Activated CD8-positive, alpha-beta T cell treated with anti-CD3 and anti-CD28 coated beads for 36 hours (primary cell): Measurements from ENCODE around the gene RBM28. TPM values are rescaled to one million over a fixed set of nuclear protein-coding genes. Genes with fewer than 3 reads are reported as not detected.
"Not testable (repeated sequence)": the region's sequence is repeated elsewhere in the genome, so short reads cannot be mapped to it uniquely, and the experiment has no call there.

Experiments used
- ATAC-seq: fragments of 200-7000 bp; cut with Tn5 transposase; one replicate; pipeline ENCODE4 v1.10.0; 2021; ENCODE audit warnings: mild to moderate bottlenecking, moderate library complexity
- CTCF ChIA-PET: fragments of 350-600 bp; sonication (Branson Sonifier 250); formaldehyde crosslinking; loops from one replicate; lab custom pipeline; 2021; ENCODE audit warnings: antibody characterized with exemption; lab: Charles Lee
- POLR2A ChIA-PET: fragments of 350-600 bp; sonication (Branson Sonifier 250); formaldehyde crosslinking; loops from one replicate; lab custom pipeline; 2021; ENCODE audit warnings: antibody characterized with exemption; lab: Charles Lee
- DNase-seq: peaks from one replicate; pipeline ENCODE4 v3.0.0-alpha.2; 2020
- H3K27ac Mint-ChIP-seq: one replicate; pipeline ENCODE4 v1.8.0; 2021; ENCODE audit warnings: mild to moderate bottlenecking, mixed read lengths
- H3K27me3 Mint-ChIP-seq: one replicate; pipeline ENCODE4 v1.8.0; 2021; ENCODE audit warnings: mixed read lengths
- H3K36me3 Mint-ChIP-seq: one replicate; pipeline ENCODE4 v1.8.0; 2021; ENCODE audit warnings: low read depth, mixed read lengths
- H3K4me1 Mint-ChIP-seq: one replicate; pipeline ENCODE4 v1.8.0; 2021; ENCODE audit warnings: low read depth, mixed read lengths
- H3K4me3 Mint-ChIP-seq: one replicate; pipeline ENCODE4 v1.8.0; 2021; ENCODE audit warnings: mild to moderate bottlenecking, moderate library complexity, mixed read lengths
- H3K9me3 Mint-ChIP-seq: one replicate; pipeline ENCODE4 v1.8.0; 2021; ENCODE audit warnings: mixed read lengths
- CTCF ChIP-seq: fragments of 200-600 bp; IDR thresholded peaks from one replicate; pipeline ENCODE4 v1.8.0; 2022; ENCODE audit warnings: antibody characterized with exemption, mild to moderate bottlenecking
- intact Hi-C: fragments of 100-400 bp; cut with micrococcal nuclease; formaldehyde crosslinking; loops from one replicate; pipeline ENCODE4 v1.10.0; 2022
- total RNA-seq, 2 experiments: library from RNA; stranded (reverse); gene quantifications; one replicate each; pipeline ENCODE4 v1.2.3, GENCODE V29; 2021

Gene RBM28
- total RNA-seq, 2 experiments from 2014 or later, result 55.3 to 55.6 TPM

- POLR2A ChIA-PET, result no interaction called here
These were observed 40.6 kb downstream of the RBM28 start for GRCh38 chr7:128303133-128303532.

GRCh38 chr7:128302139-128302538 is 41.6 kb downstream of the RBM28 start:
- H3K4me1 Mint-ChIP-seq, result no peaks in the 10 kb centered on the region
- CTCF ChIA-PET, result interaction anchor here (1.1 kb wide), 1 partner anchor 20 kb away, joined by 5 read pairs; no protein-coding TSS in a partner anchor
- H3K9me3 Mint-ChIP-seq, result no peaks in the 10 kb centered on the region
- peaks cover 19% of the 10 kb centered on the region for H3K36me3 Mint-ChIP-seq
- POLR2A ChIA-PET, result no interaction called here
- H3K27me3 Mint-ChIP-seq, result no peaks in the 10 kb centered on the region
- no peak overlapping the region for H3K27ac Mint-ChIP-seq
- no peak for ATAC-seq
- intact Hi-C loops, result no loop called here
- TF ChIP-seq CTCF, result no peak
- no peak overlapping the region for H3K4me3 Mint-ChIP-seq
- no peak for DNase-seq

More at GRCh38 chr7:128303133-128303532, 40.6 kb downstream of the RBM28 start:
- Mint-ChIP-seq H3K27ac (no peak overlapping the region), H3K27me3 (no peaks in the 10 kb centered on the region), H3K9me3 (no peaks in the 10 kb centered on the region), H3K4me3 (no peak overlapping the region), H3K36me3 (peaks cover 19% of the 10 kb centered on the region), H3K4me1 (no peaks in the 10 kb centered on the region)
- CTCF ChIA-PET, result no interaction called here
- DNase-seq (no peak), ATAC-seq (no peak)
- intact Hi-C loops, result no loop called here
- no peak for TF ChIP-seq CTCF

GRCh38 chr7:128299109-128299607 is 44.5 kb downstream of the RBM28 start:
- ATAC-seq, result no peak
- no peak for DNase-seq
- Mint-ChIP-seq H3K4me1 (no peaks in the 10 kb centered on the region), H3K27me3 (no peaks in the 10 kb centered on the region), H3K9me3 (no peaks in the 10 kb centered on the region), H3K4me3 (no peak overlapping the region), H3K36me3 (peaks cover 4% of the 10 kb centered on the region), H3K27ac (no peak overlapping the region)
- TF ChIP-seq CTCF, result no peak
- intact Hi-C loops, result no loop called here
- ChIA-PET CTCF (no interaction called here), POLR2A (no interaction called here)

GRCh38 chr7:128298004-128298403 is 45.7 kb downstream of the RBM28 start:
- H3K36me3 Mint-ChIP-seq, CTCF ChIA-PET, H3K27me3 Mint-ChIP-seq, H3K4me1 Mint-ChIP-seq, DNase-seq, H3K9me3 Mint-ChIP-seq, H3K4me3 Mint-ChIP-seq, H3K27ac Mint-ChIP-seq, intact Hi-C loops, POLR2A ChIA-PET, ATAC-seq: not testable (repeated sequence)

GRCh38 chr7:128287556-128287955 is 56.2 kb downstream of the RBM28 start:
- Mint-ChIP-seq H3K27me3 (no peaks in the 10 kb centered on the region), H3K4me1 (no peaks in the 10 kb centered on the region), H3K36me3 (peaks cover 20% of the 10 kb centered on the region), H3K4me3 (no peak overlapping the region), H3K9me3 (no peaks in the 10 kb centered on the region), H3K27ac (no peak overlapping the region)
- no peak for DNase-seq
- intact Hi-C loops, result no loop called here
- ATAC-seq, result no peak
- ChIA-PET POLR2A (no interaction called here), CTCF (interaction anchor here (1.1 kb wide), 1 partner anchor 60 kb away, joined by 3 read pairs; no protein-coding TSS in a partner anchor)
- no peak for TF ChIP-seq CTCF
